ENCODE results near the gene AKR1C4. TPM values are rescaled to one million over a fixed set of nuclear protein-coding genes. Genes with fewer than 3 reads are reported as not detected.
"Not testable (repeated sequence)": the region's sequence is repeated elsewhere in the genome, so short reads cannot be mapped to it uniquely, and the experiment has no call there.

Gene AKR1C4
- polyA plus RNA-seq, 2 donors = not detected

DNA sequence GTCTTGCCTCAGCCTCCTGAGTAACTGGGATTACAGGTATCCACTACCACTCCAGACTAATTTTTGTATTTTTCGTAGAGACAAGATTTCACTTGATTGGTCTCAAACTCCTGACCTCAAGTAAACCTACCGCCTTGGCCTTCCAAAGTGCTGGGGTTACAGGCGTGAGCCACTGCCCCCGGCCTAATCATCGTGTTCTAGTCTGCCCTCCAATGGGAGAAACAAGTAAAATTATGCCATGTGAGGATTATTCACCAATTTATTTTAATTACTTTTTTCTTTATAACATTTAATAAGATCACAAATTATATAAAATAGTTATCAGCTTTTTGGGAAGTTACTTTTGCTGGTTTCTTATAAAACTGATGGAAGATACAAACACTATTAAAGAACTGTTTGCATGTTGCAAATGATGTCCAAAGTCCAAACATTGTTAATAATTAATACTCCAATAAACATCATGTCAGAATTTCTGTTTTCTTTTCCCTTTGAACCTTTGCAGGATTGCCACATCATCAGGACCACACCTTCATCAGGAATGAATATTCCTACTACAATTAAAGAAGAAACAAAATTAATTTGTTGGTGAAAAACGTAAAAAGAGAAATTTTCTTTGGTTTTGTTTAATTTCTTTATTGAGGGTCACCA is 786 bp upstream of the AKR1C4 start:
- Histone ChIP-seq H3K9me3 (ENCODE audit: control insufficient read depth in 2 of 2, insufficient read depth in 1 of 2, low read depth in 1 of 2, low read length in 1 of 2) (no peaks in the 10 kb centered on the region), H3K4me1 (ENCODE audit: control insufficient read depth in 2 of 2, insufficient read depth in 2 of 2, low read length in 1 of 2) (no peaks in the 10 kb centered on the region), H3K27me3 (ENCODE audit: control insufficient read depth in 1 of 2, insufficient read depth in 2 of 2, low read length in 2 of 2) (no peaks in the 10 kb centered on the region), H3K4me3 (ENCODE audit: low read depth in 1 of 2, low read length in 2 of 2) (no peak overlapping the region), H3K36me3 (ENCODE audit: control insufficient read depth in 2 of 2, insufficient read depth in 2 of 2, low read length in 1 of 2) (no peaks in the 10 kb centered on the region), H3K27ac (ENCODE audit: low read depth in 2 of 2, low read length in 1 of 2) (no peak overlapping the region)
- 78 to 88% methylated on average over 6 of the region's 6 CpGs for WGBS, 2 donors

DNA sequence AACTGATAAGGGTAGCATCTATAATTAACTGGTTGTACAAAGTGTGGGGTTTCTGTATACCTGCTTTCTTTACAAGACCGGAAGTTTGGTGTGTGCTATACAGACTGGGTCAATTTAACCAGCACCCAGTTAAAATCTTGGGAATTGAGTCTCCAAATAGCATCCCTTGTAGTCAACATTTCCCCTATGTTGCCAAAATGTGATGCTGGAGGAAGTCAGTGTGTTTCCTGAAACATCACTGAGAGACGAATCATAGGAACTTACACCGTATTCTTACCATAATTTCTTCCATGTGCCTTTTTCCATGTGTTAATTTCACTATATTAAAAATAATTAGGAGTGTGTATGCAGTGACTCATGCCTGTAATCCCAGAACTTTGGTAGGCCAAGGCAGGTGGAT is 1.7 kb downstream of the AKR1C4 start:
- Histone ChIP-seq H3K4me3 (ENCODE audit: low read depth in 1 of 2, low read length in 2 of 2) (no peak overlapping the region), H3K27me3 (ENCODE audit: control insufficient read depth in 1 of 2, insufficient read depth in 2 of 2, low read length in 2 of 2) (no peaks in the 10 kb centered on the region), H3K27ac (ENCODE audit: low read depth in 2 of 2, low read length in 1 of 2) (no peak overlapping the region), H3K4me1 (ENCODE audit: control insufficient read depth in 2 of 2, insufficient read depth in 2 of 2, low read length in 1 of 2) (no peaks in the 10 kb centered on the region), H3K9me3 (ENCODE audit: control insufficient read depth in 2 of 2, insufficient read depth in 1 of 2, low read depth in 1 of 2, low read length in 1 of 2) (peaks cover 0 to 2% of the 10 kb centered on the region in 2 donors), H3K36me3 (ENCODE audit: control insufficient read depth in 2 of 2, insufficient read depth in 2 of 2, low read length in 1 of 2) (no peaks in the 10 kb centered on the region)
- 52 to 84% methylated on average over 3 of the region's 3 CpGs for WGBS, 2 donors

DNA sequence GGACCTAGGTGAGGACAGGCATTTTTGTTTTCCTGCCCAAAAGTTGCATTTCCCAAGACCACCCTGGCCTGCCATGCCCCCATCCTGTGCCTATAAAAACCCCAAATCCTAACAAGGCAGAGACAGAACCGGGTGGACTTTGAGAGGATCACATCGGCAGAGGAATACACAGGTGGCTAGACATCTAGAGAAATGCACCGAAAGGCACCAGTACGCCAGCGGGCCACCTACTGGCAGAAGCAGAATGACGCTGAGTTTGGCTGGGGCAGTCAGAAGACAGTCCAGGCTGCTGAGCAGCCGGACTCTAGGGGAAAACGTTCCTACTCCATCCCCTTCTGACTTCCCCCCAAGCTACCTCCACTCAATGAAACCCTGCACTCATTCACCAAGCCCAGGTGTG is 2.8 kb downstream of the AKR1C4 start:
- H3K9me3 ChIP-seq (ENCODE audit: control insufficient read depth in 2 of 2, insufficient read depth in 1 of 2, low read depth in 1 of 2, low read length in 1 of 2) = peaks cover 0 to 2% of the 10 kb centered on the region in 2 donors
- 80 to 87% methylated on average over 8 of the region's 8 CpGs for WGBS, 2 donors
- H3K36me3 ChIP-seq (ENCODE audit: control insufficient read depth in 2 of 2, insufficient read depth in 2 of 2, low read length in 1 of 2) = no peaks in the 10 kb centered on the region
- H3K27me3 ChIP-seq (ENCODE audit: control insufficient read depth in 1 of 2, insufficient read depth in 2 of 2, low read length in 2 of 2) = no peaks in the 10 kb centered on the region
- no peak overlapping the region for H3K4me3 ChIP-seq (ENCODE audit: low read depth in 1 of 2, low read length in 2 of 2)
- no peaks in the 10 kb centered on the region for H3K4me1 ChIP-seq (ENCODE audit: control insufficient read depth in 2 of 2, insufficient read depth in 2 of 2, low read length in 1 of 2)
- no peak overlapping the region for H3K27ac ChIP-seq (ENCODE audit: low read depth in 2 of 2, low read length in 1 of 2)

DNA sequence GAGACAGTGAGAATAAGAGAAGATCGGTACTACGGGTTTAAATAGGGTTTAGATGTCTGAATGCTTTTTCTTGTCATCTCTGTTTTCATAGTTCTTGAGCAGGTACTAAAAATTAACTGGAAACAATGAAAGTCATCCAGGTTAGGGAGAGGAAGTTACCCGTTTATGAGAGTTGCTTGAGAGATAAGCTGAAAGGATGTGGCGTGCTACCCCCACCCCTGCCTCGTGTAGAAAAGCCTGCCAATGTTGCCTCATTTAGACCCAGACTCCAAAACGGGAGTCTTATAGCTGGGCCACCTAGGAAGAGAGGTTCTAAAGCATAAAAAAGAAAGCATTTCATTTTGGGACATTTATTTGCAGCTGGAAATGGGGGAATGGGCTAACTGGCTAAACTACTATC is 10.2 kb downstream of the AKR1C4 start:
- Histone ChIP-seq H3K36me3 (ENCODE audit: control insufficient read depth in 2 of 2, insufficient read depth in 2 of 2, low read length in 1 of 2) (no peaks in the 10 kb centered on the region), H3K27me3 (ENCODE audit: control insufficient read depth in 1 of 2, insufficient read depth in 2 of 2, low read length in 2 of 2) (no peaks in the 10 kb centered on the region), H3K27ac (ENCODE audit: low read depth in 2 of 2, low read length in 1 of 2) (no peak overlapping the region), H3K9me3 (ENCODE audit: control insufficient read depth in 2 of 2, insufficient read depth in 1 of 2, low read depth in 1 of 2, low read length in 1 of 2) (peaks cover 2% of the 10 kb centered on the region in 2 donors), H3K4me3 (ENCODE audit: low read depth in 1 of 2, low read length in 2 of 2) (no peak overlapping the region), H3K4me1 (ENCODE audit: control insufficient read depth in 2 of 2, insufficient read depth in 2 of 2, low read length in 1 of 2) (no peaks in the 10 kb centered on the region)
- 60 to 69% methylated on average over 6 of the region's 6 CpGs for WGBS, 2 donors

DNA sequence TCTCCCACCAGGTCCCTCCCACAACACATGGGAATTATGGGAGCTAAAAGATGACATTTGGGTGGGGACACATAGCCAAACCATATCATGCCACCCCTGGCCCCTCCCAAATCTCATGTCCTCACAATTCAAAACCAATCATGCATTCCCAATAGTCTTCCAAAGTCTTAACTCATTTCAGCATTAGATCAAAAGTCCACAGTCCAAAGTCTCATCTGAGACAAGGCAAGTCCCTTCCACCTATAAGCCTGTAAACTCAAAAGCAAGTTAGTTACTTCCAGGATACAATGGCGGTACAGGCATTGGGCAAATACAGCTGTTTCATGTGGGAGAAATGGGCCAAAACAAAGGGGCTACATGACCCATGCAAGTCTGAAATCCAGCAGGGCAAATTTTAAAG is 13.1 kb downstream of the AKR1C4 start:
- H3K9me3 ChIP-seq (ENCODE audit: control insufficient read depth in 2 of 2, insufficient read depth in 1 of 2, low read depth in 1 of 2, low read length in 1 of 2); H3K36me3 ChIP-seq (ENCODE audit: control insufficient read depth in 2 of 2, insufficient read depth in 2 of 2, low read length in 1 of 2); H3K27me3 ChIP-seq (ENCODE audit: control insufficient read depth in 1 of 2, insufficient read depth in 2 of 2, low read length in 2 of 2); H3K27ac ChIP-seq (ENCODE audit: low read depth in 2 of 2, low read length in 1 of 2); H3K4me3 ChIP-seq (ENCODE audit: low read depth in 1 of 2, low read length in 2 of 2); H3K4me1 ChIP-seq (ENCODE audit: control insufficient read depth in 2 of 2, insufficient read depth in 2 of 2, low read length in 1 of 2): not testable (repeated sequence)
- WGBS, 2 donors = 95 to 97% methylated on average over 1 of the region's 1 CpG

DNA sequence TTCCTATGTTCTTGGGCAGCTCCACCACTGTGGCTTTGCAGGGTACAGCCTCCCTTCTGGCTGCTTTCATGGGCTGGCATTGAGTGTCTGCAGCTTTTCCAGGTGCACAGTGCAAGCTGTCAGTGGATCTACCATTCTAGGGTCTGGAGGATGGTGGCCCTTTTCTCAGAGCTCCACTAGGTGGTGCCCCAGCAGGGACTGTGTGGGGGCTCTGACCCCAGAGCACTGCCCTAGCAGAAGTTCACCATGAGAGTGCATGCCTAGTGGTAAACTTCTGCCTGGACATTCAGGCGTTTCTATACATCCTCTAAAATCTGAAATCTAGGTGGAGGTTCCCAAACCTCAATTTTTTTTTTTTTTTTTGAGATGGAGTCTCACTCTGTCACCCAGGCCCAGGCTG is 13.6 kb downstream of the AKR1C4 start:
- WGBS, 2 donors = 86 to 100% methylated on average over 1 of the region's 1 CpG
- not testable (repeated sequence) for H3K9me3 ChIP-seq (ENCODE audit: control insufficient read depth in 2 of 2, insufficient read depth in 1 of 2, low read depth in 1 of 2, low read length in 1 of 2); H3K27me3 ChIP-seq (ENCODE audit: control insufficient read depth in 1 of 2, insufficient read depth in 2 of 2, low read length in 2 of 2); H3K36me3 ChIP-seq (ENCODE audit: control insufficient read depth in 2 of 2, insufficient read depth in 2 of 2, low read length in 1 of 2); H3K4me3 ChIP-seq (ENCODE audit: low read depth in 1 of 2, low read length in 2 of 2); H3K27ac ChIP-seq (ENCODE audit: low read depth in 2 of 2, low read length in 1 of 2); H3K4me1 ChIP-seq (ENCODE audit: control insufficient read depth in 2 of 2, insufficient read depth in 2 of 2, low read length in 1 of 2)

DNA sequence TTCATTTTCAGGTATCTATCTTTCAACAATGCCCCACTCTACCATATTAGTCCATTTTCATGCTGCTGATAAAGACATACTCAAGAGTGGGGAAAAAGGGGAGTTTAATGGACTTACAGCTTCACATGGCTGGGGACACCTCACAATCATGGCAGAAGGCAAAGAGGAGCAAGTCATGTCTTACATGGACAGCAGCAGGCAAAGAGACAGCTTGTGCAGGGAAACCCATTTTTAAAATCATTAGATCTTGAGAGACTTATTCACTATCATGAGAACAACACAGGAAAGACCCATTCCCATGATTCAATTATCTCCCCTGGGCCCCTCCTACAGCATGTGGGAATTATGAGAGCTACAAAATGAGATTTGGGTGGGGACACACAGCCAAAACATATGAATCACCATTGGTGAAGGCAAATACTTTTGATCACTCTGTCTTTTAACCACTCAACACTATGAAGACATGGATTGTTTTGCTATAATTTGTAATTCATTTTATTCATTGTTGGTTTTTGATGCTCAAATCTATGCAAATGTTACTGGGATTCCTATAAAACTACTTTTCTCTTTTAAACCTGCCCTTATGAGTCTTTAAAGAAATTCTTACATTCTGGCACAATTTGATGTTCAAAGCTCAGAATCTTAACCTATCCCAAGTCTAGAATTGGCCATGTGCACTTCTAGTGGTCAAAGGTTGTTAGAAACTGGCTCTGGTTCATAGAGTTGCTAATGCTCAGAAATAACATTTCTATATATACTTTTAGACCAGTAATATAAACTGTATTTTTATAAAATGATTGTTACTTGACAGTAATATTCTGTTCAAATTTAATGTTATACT is 15.3 kb downstream of the AKR1C4 start:
- Histone ChIP-seq H3K4me3 (ENCODE audit: low read depth in 1 of 2, low read length in 2 of 2) (no peak overlapping the region), H3K9me3 (ENCODE audit: control insufficient read depth in 2 of 2, insufficient read depth in 1 of 2, low read depth in 1 of 2, low read length in 1 of 2) (peaks cover 0 to 2% of the 10 kb centered on the region in 2 donors), H3K27me3 (ENCODE audit: control insufficient read depth in 1 of 2, insufficient read depth in 2 of 2, low read length in 2 of 2) (no peaks in the 10 kb centered on the region), H3K27ac (ENCODE audit: low read depth in 2 of 2, low read length in 1 of 2) (no peak overlapping the region), H3K36me3 (ENCODE audit: control insufficient read depth in 2 of 2, insufficient read depth in 2 of 2, low read length in 1 of 2) (no peaks in the 10 kb centered on the region), H3K4me1 (ENCODE audit: control insufficient read depth in 2 of 2, insufficient read depth in 2 of 2, low read length in 1 of 2) (no peaks in the 10 kb centered on the region)

DNA sequence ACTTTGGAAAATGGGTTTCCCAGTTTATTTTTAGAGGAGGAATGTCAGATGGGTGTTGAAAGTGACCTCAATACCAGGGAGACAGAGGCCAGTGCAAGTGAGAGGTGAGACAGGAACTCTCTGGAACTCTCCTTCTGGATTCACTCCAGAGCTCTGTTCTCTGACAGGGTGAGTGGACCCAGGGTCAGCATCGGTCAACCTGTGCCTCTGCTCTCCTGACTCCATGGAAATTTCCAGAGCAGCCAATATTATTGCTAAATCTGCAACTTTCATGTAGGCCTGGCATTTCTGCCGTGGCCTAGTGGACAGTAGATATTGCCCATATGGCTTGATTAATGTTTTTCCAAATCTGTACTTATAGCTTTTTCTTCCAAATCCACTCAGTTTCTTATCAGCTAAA is 20.2 kb downstream of the AKR1C4 start:
- Histone ChIP-seq H3K27me3 (ENCODE audit: control insufficient read depth in 1 of 2, insufficient read depth in 2 of 2, low read length in 2 of 2) (no peaks in the 10 kb centered on the region), H3K9me3 (ENCODE audit: control insufficient read depth in 2 of 2, insufficient read depth in 1 of 2, low read depth in 1 of 2, low read length in 1 of 2) (no peaks in the 10 kb centered on the region), H3K27ac (ENCODE audit: low read depth in 2 of 2, low read length in 1 of 2) (no peak overlapping the region), H3K36me3 (ENCODE audit: control insufficient read depth in 2 of 2, insufficient read depth in 2 of 2, low read length in 1 of 2) (no peaks in the 10 kb centered on the region), H3K4me1 (ENCODE audit: control insufficient read depth in 2 of 2, insufficient read depth in 2 of 2, low read length in 1 of 2) (no peaks in the 10 kb centered on the region), H3K4me3 (ENCODE audit: low read depth in 1 of 2, low read length in 2 of 2) (no peak overlapping the region)
- 40 to 45% methylated on average over 2 of the region's 2 CpGs for WGBS, 2 donors

DNA sequence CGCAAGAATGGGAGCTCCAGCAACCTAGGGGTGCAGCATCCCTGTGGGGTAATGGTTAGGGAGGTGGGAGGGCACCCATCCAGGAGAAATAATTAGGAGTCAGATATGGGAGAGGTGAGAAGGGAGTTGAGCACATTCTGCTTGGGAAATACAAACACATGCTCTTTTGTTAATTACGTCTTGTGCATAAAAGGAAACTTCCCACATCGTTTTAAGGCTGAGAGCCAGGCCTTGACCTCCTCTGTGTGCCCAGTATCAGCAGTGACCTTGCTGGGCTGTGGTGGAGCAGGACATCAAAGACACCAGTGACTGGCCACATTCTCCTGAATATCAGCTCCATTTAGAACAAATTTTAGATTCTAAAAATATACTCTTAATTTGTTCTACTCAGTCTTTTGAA is 22.6 kb downstream of the AKR1C4 start:
- WGBS, 2 donors = 63 to 69% methylated on average over 3 of the region's 3 CpGs
- Histone ChIP-seq H3K4me3 (ENCODE audit: low read depth in 1 of 2, low read length in 2 of 2) (no peak overlapping the region), H3K4me1 (ENCODE audit: control insufficient read depth in 2 of 2, insufficient read depth in 2 of 2, low read length in 1 of 2) (no peaks in the 10 kb centered on the region), H3K27ac (ENCODE audit: low read depth in 2 of 2, low read length in 1 of 2) (no peak overlapping the region), H3K27me3 (ENCODE audit: control insufficient read depth in 1 of 2, insufficient read depth in 2 of 2, low read length in 2 of 2) (no peaks in the 10 kb centered on the region), H3K9me3 (ENCODE audit: control insufficient read depth in 2 of 2, insufficient read depth in 1 of 2, low read depth in 1 of 2, low read length in 1 of 2) (no peaks in the 10 kb centered on the region), H3K36me3 (ENCODE audit: control insufficient read depth in 2 of 2, insufficient read depth in 2 of 2, low read length in 1 of 2) (no peaks in the 10 kb centered on the region)

DNA sequence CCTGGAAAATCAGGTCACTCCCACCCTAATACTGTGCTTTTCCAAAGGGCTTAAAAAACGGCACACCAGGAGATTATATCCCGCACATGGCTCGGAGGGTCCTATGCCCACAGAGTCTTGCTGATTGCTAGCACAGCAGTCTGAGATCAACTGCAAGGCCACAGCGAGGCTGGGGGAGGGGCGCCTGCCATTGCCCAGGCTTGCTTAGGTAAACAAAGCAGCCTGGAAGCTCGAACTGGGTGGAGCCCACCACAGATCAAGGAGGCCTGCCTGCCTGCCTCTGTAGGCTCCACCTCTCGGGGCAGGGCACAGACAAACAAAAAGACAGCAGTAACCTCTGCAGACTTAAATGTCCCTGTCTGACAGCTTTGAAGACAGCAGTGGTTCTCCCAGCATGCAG is 26.3 kb downstream of the AKR1C4 start:
- H3K27me3 ChIP-seq (ENCODE audit: control insufficient read depth in 1 of 2, insufficient read depth in 2 of 2, low read length in 2 of 2); H3K27ac ChIP-seq (ENCODE audit: low read depth in 2 of 2, low read length in 1 of 2); H3K9me3 ChIP-seq (ENCODE audit: control insufficient read depth in 2 of 2, insufficient read depth in 1 of 2, low read depth in 1 of 2, low read length in 1 of 2); H3K4me1 ChIP-seq (ENCODE audit: control insufficient read depth in 2 of 2, insufficient read depth in 2 of 2, low read length in 1 of 2); H3K4me3 ChIP-seq (ENCODE audit: low read depth in 1 of 2, low read length in 2 of 2); H3K36me3 ChIP-seq (ENCODE audit: control insufficient read depth in 2 of 2, insufficient read depth in 2 of 2, low read length in 1 of 2): not testable (repeated sequence)
- WGBS, 2 donors = 77 to 84% methylated on average over 7 of the region's 7 CpGs

All from esophagus (tissue), 2 donors.